HTR-8/SVneo (cell line): ENCODE data around the gene USP19.

Source experiments
- DNase-seq: peaks from one replicate; pipeline ENCODE4 v3.0.0; 2011; ENCODE audit warnings: low spot score, mixed read lengths; ENCODE audit not compliant: insufficient read length
- FAIRE-seq: peaks from 2 replicates; lab custom pipeline; 2011; peaks lifted over from hg19 to GRCh38; lab: Jason Lieb, UNC

USP19 gene

GRCh38 chr3:49120438-49121131 lies at the start of gene USP19:
TSS of gene USP19 (minus strand) at chr3:49120823. CDS start at chr3:49119145, 1,678 bp downstream.
- FAIRE-seq = peak; percentile 98
- peak; percentile 96 for DNase-seq

GRCh38 chr3:49166752-49167556 lies 46.3 kb upstream of the USP19 start:
- no peak for DNase-seq
- FAIRE-seq = peak; percentile 13

- DNase-seq (peak; percentile 80), FAIRE-seq (peak; percentile 93)
Observed at GRCh38 chr3:49165771-49166751, 45.4 kb upstream of the USP19 start, which contains the start of gene CCDC71. TSS of gene CCDC71 (minus strand) at chr3:49166331. CDS start at chr3:49164208, 2,123 bp downstream.

- FAIRE-seq (no peak), DNase-seq (no peak)
Observed at GRCh38 chr3:49164983-49165720, 44.5 kb upstream of the USP19 start.

- FAIRE-seq (no peak), DNase-seq (no peak)
Observed at GRCh38 chr3:49163609-49164008, 43.0 kb upstream of the USP19 start.

- no peak for FAIRE-seq
- no peak for DNase-seq
Observed at GRCh38 chr3:49162751-49163419, 42.3 kb upstream of the USP19 start.

GRCh38 chr3:49161808-49162530 lies 41.3 kb upstream of the USP19 start:
- DNase-seq = no peak
- FAIRE-seq = no peak

- no peak for FAIRE-seq
- no peak for DNase-seq
Observed at GRCh38 chr3:49161197-49161596, 40.6 kb upstream of the USP19 start.

GRCh38 chr3:49158792-49159191 lies 38.2 kb upstream of the USP19 start:
- no peak for DNase-seq
- no peak for FAIRE-seq

- FAIRE-seq = no peak
- no peak for DNase-seq
Observed at GRCh38 chr3:49158103-49158709, 37.6 kb upstream of the USP19 start.

- peak; percentile 77 for FAIRE-seq
Observed at GRCh38 chr3:49157289-49157688, 36.7 kb upstream of the USP19 start.

GRCh38 chr3:49153349-49153912 lies 32.8 kb upstream of the USP19 start:
- DNase-seq (no peak), FAIRE-seq (no peak)

More at GRCh38 chr3:49157289-49157688, 36.7 kb upstream of the USP19 start:
- no peak for DNase-seq

GRCh38 chr3:49151610-49152009 lies 31.0 kb upstream of the USP19 start:
- FAIRE-seq = no peak
- DNase-seq = no peak

- DNase-seq = no peak
- no peak for FAIRE-seq
Observed at GRCh38 chr3:49148159-49148558, 27.5 kb upstream of the USP19 start.

- FAIRE-seq (no peak), DNase-seq (no peak)
Observed at GRCh38 chr3:49140080-49140479, 19.5 kb upstream of the USP19 start.

- no peak for DNase-seq
- no peak for FAIRE-seq
Observed at GRCh38 chr3:49135499-49135898, 14.9 kb upstream of the USP19 start.

GRCh38 chr3:49134471-49135265 lies 14.0 kb upstream of the USP19 start:
- DNase-seq (peak; percentile 33), FAIRE-seq (peak; percentile 71)
